Testis (tissue), 2 donors: ENCODE data around the gene EVA1B.

Experiments used
- POLR2A ChIP-seq: fragments of 450-650 bp; IDR thresholded peaks from one replicate; pipeline ENCODE4 v1.6.1; 2017; ENCODE audit warnings: antibody characterized with exemption, mild to moderate bottlenecking, moderate library complexity
- TF ChIP-seq, protein P1 (sequence below), 3 experiments: fragments of 450-650 bp in 2 of 3; fragments of 200-600 bp in 1 of 3; sonication (generic) in 1 of 3; IDR thresholded peaks; one replicate each; pipeline ENCODE4 v1.5.1; 2016 to 2019; ENCODE audit warnings: antibody characterized with exemption in 3 of 3, mild to moderate bottlenecking in 2 of 3, moderate library complexity in 1 of 3

DNA sequence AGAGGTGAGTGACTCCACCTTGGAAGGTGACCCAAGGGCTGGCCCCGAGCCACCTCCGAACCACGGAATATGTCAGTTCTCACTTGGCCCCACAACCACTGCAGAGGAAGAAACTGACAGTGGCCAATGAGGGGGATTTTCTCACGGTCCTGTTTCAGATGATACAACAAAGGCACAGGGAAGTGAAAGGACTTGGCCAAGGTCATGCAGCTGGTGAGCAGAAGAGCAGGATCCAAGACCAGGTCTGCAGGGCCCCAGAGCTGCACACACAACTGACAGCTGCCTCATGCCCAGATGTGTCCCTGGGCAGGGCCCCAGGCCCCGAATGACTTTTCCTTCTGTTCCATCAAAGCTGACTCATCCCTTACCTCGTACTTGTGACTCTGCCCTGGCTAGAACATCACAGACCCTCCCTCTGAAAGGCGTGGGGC is 25.8 kb upstream of the EVA1B start:
- TF ChIP-seq, protein P1, sequence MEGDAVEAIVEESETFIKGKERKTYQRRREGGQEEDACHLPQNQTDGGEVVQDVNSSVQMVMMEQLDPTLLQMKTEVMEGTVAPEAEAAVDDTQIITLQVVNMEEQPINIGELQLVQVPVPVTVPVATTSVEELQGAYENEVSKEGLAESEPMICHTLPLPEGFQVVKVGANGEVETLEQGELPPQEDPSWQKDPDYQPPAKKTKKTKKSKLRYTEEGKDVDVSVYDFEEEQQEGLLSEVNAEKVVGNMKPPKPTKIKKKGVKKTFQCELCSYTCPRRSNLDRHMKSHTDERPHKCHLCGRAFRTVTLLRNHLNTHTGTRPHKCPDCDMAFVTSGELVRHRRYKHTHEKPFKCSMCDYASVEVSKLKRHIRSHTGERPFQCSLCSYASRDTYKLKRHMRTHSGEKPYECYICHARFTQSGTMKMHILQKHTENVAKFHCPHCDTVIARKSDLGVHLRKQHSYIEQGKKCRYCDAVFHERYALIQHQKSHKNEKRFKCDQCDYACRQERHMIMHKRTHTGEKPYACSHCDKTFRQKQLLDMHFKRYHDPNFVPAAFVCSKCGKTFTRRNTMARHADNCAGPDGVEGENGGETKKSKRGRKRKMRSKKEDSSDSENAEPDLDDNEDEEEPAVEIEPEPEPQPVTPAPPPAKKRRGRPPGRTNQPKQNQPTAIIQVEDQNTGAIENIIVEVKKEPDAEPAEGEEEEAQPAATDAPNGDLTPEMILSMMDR (IDR thresholded peaks at IDR 0.05): no peak
- TF ChIP-seq POLR2A: no peak
